Loucy (cell line): ENCODE measurements around the gene NFIX.

ENCODE experiments used
- H2AFZ ChIP-seq: fragments of 200-600 bp; sonication (generic); 2 replicates; pipeline ENCODE4 v1.6.0; 2016; ENCODE audit warnings: antibody characterized with exemption, mild to moderate bottlenecking, low read length, moderate library complexity
- H3F3A ChIP-seq: fragments of 200-600 bp; 2 replicates; pipeline ENCODE4 v1.6.0; 2016; ENCODE audit warnings: antibody characterized with exemption, low read depth, mild to moderate bottlenecking
- H3K27me3 ChIP-seq: fragments of 200-600 bp; sonication (generic); 2 replicates; pipeline ENCODE4 v1.6.1; 2014; ENCODE audit warnings: low read length, mild to moderate bottlenecking; ENCODE audit not compliant: insufficient read depth, poor library complexity, severe bottlenecking
- H3K36me3 ChIP-seq: fragments of 200-600 bp; sonication (generic); 2 replicates; pipeline ENCODE4 v1.6.1; 2016; ENCODE audit warnings: low read length; ENCODE audit not compliant: insufficient read depth
- H3K4me1 ChIP-seq: fragments of 200-600 bp; sonication (generic); 2 replicates; pipeline ENCODE4 v1.5.1; 2014; ENCODE audit warnings: low read length, mild to moderate bottlenecking; ENCODE audit not compliant: insufficient read depth, poor library complexity, severe bottlenecking
- H3K4me2 ChIP-seq: fragments of 200-600 bp; sonication (generic); 2 replicates; pipeline ENCODE4 v1.6.0; 2014; ENCODE audit warnings: antibody characterized with exemption, low read length, low read depth, mild to moderate bottlenecking; ENCODE audit not compliant: poor library complexity, severe bottlenecking
- H3K4me3 ChIP-seq: fragments of 200-600 bp; sonication (generic); 2 replicates; pipeline ENCODE4 v1.5.1; 2014; ENCODE audit warnings: low read length, mild to moderate bottlenecking, mixed read lengths; ENCODE audit not compliant: poor library complexity, severe bottlenecking
- H3K79me2 ChIP-seq: fragments of 200-600 bp; sonication (generic); 2 replicates; pipeline ENCODE4 v1.6.1; 2014; ENCODE audit warnings: low read length; ENCODE audit not compliant: insufficient read depth
- H3K9ac ChIP-seq: fragments of 200-600 bp; sonication (generic); 2 replicates; pipeline ENCODE4 v1.6.0; 2014; ENCODE audit warnings: mild to moderate bottlenecking, low read depth, low read length, moderate library complexity; ENCODE audit not compliant: poor library complexity, severe bottlenecking
- H3K9me2 ChIP-seq: fragments of 200-600 bp; sonication (generic); replicated peaks from 2 replicates; pipeline ENCODE4 v1.6.1; 2016; ENCODE audit warnings: low read depth, low read length, mixed read lengths
- H3K9me3 ChIP-seq: fragments of 200-600 bp; sonication (generic); 2 replicates; pipeline ENCODE4 v1.6.1; 2014; ENCODE audit warnings: mild to moderate bottlenecking, antibody characterized with exemption, low read length, low read depth; ENCODE audit not compliant: insufficient read depth
- H4K20me1 ChIP-seq: fragments of 200-600 bp; sonication (generic); 2 replicates; pipeline ENCODE4 v1.6.0; 2014; ENCODE audit warnings: antibody characterized with exemption, low read length, mild to moderate bottlenecking; ENCODE audit not compliant: insufficient read depth, poor library complexity, severe bottlenecking
- CTCF ChIP-seq: fragments of 200-600 bp; sonication (generic); conservative IDR thresholded peaks from 2 replicates; pipeline ENCODE4 v1.5.1; 2014; ENCODE audit warnings: mild to moderate bottlenecking, antibody characterized with exemption, low read length
- EZH2phosphoT487 ChIP-seq: fragments of 200-600 bp; IDR thresholded peaks from 2 replicates; pipeline ENCODE4 v1.6.1; 2018; ENCODE audit warnings: antibody characterized with exemption, mild to moderate bottlenecking, moderate library complexity, borderline replicate concordance

NFIX gene

GRCh38 chr19:13027557-13027956, 32.3 kb downstream of the NFIX start:
- Histone ChIP-seq H3F3A (no peaks in the 10 kb centered on the region), H3K36me3 (no peaks in the 10 kb centered on the region), H3K9me3 (no peaks in the 10 kb centered on the region), H3K4me1 (peaks cover 6% of the 10 kb centered on the region), H3K4me3 (no peak overlapping the region), H3K79me2 (no peaks in the 10 kb centered on the region), H3K9me2 (no peaks in the 10 kb centered on the region), H3K9ac (no peak overlapping the region), H2AFZ (no peak overlapping the region), H4K20me1 (no peaks in the 10 kb centered on the region), H3K27me3 (no peaks in the 10 kb centered on the region), H3K4me2 (no peak overlapping the region)
- TF ChIP-seq EZH2phosphoT487 (no peak), CTCF (no peak)

GRCh38 chr19:13028027-13028426, 32.8 kb downstream of the NFIX start:
- no peaks in the 10 kb centered on the region for H3K9me3 ChIP-seq
- H3K4me2 ChIP-seq = no peak overlapping the region
- no peaks in the 10 kb centered on the region for H3K36me3 ChIP-seq
- no peaks in the 10 kb centered on the region for H3K9me2 ChIP-seq
- H3K4me3 ChIP-seq = no peak overlapping the region
- H2AFZ ChIP-seq = no peak overlapping the region
- H3F3A ChIP-seq = no peaks in the 10 kb centered on the region
- H3K4me1 ChIP-seq = peaks cover 6% of the 10 kb centered on the region
- no peak for TF ChIP-seq CTCF
- TF ChIP-seq EZH2phosphoT487 = no peak
- no peaks in the 10 kb centered on the region for H3K79me2 ChIP-seq
- H3K9ac ChIP-seq = no peak overlapping the region
- no peaks in the 10 kb centered on the region for H3K27me3 ChIP-seq
- no peaks in the 10 kb centered on the region for H4K20me1 ChIP-seq

- no peaks in the 10 kb centered on the region for H3K79me2 ChIP-seq
- H3F3A ChIP-seq = no peaks in the 10 kb centered on the region
- no peaks in the 10 kb centered on the region for H3K9me3 ChIP-seq
- H3K27me3 ChIP-seq = no peaks in the 10 kb centered on the region
- no peaks in the 10 kb centered on the region for H4K20me1 ChIP-seq
- no peaks in the 10 kb centered on the region for H3K9me2 ChIP-seq
- no peak overlapping the region for H2AFZ ChIP-seq
- H3K4me3 ChIP-seq = no peak overlapping the region
- no peak overlapping the region for H3K4me2 ChIP-seq
- no peak overlapping the region for H3K9ac ChIP-seq
- no peaks in the 10 kb centered on the region for H3K4me1 ChIP-seq
- no peaks in the 10 kb centered on the region for H3K36me3 ChIP-seq
- no peak for TF ChIP-seq EZH2phosphoT487
Measured at GRCh38 chr19:13029301-13029880, 34.1 kb downstream of the NFIX start.

GRCh38 chr19:13029893-13030292, 34.6 kb downstream of the NFIX start:
- Histone ChIP-seq H3K79me2 (no peaks in the 10 kb centered on the region), H3K4me1 (no peaks in the 10 kb centered on the region), H3K9ac (no peak overlapping the region), H3K9me2 (no peaks in the 10 kb centered on the region), H3K27me3 (no peaks in the 10 kb centered on the region), H2AFZ (no peak overlapping the region), H3K9me3 (no peaks in the 10 kb centered on the region), H4K20me1 (no peaks in the 10 kb centered on the region), H3K4me3 (no peak overlapping the region), H3K36me3 (no peaks in the 10 kb centered on the region), H3F3A (no peaks in the 10 kb centered on the region), H3K4me2 (no peak overlapping the region)
- TF ChIP-seq EZH2phosphoT487 = no peak
- peak; percentile 74 for TF ChIP-seq CTCF
